Astrocyte of the cerebellum (primary cell): ENCODE measurements around the gene CDKAL1.

Experiments
- DNase-seq: peaks from one replicate; pipeline ENCODE4 v3.0.0-alpha.2; 2011; ENCODE audit warnings: low read depth
- H3K4me3 ChIP-seq: 2 replicates; pipeline ENCODE4 v1.5.1; 2011; ENCODE audit warnings: mild to moderate bottlenecking, low read depth, low read length, moderate library complexity
- CTCF ChIP-seq: IDR thresholded peaks from 2 replicates; pipeline ENCODE4 v1.5.1; 2012; ENCODE audit warnings: low read length, low read depth, moderate library complexity, mild to moderate bottlenecking; ENCODE audit errors: missing control alignments
- in situ Hi-C: cut with HindIII; loops from 2 replicates; pipeline ENCODE4 v1.10.0; 2017; ENCODE audit warnings: low sequenced_read_pairs

Gene CDKAL1

DNA sequence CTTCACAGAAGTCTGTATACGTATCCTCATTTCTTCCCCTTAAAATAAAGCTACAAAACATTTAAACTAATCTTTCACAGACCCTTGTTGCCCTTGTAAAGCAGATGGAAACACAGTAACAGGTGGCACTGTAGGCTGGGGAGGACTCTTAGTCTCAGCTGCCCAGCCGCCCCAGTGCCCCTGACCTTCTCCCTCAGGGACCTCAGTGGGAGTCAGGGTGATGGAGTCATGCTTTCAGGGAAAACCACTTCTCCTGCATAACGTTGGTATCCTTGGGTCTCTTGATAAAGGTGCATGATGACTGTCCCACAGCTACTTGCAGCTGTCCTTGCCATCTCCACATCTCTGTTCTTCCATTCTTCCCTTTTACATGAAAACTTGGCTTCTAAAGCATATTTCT, 198.6 kb downstream of the CDKAL1 start:
- DNase-seq: no peak
- in situ Hi-C loops: no loop called here
- H3K4me3 ChIP-seq: no peak overlapping the region
- TF ChIP-seq CTCF: no peak

DNA sequence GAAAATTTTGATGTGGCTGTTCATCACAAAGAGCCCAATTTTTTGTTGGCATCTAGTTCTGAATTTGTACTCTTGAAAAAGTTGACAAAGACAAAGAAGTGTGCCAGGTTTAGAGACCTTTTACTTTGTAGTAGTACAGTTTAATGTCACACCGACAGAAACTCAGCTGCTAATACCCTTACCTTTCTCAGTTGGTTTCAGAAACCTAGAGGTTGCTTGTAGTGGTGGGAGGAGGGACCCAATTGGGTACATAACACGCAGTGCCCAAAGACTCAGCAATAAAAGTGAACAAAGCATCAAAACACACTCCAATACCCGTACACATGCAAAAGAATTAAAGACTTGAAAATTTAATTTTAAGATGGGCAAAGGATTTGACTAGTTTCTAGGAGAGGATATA, 203.7 kb downstream of the CDKAL1 start:
- no peak overlapping the region for H3K4me3 ChIP-seq
- DNase-seq: no peak
- in situ Hi-C loops: no loop called here
- TF ChIP-seq CTCF: no peak

GRCh38 chr6:20740088-20740487, 205.8 kb downstream of the CDKAL1 start:
- in situ Hi-C loops: no loop called here
- DNase-seq: no peak
- no peak overlapping the region for H3K4me3 ChIP-seq
- no peak for TF ChIP-seq CTCF

DNA sequence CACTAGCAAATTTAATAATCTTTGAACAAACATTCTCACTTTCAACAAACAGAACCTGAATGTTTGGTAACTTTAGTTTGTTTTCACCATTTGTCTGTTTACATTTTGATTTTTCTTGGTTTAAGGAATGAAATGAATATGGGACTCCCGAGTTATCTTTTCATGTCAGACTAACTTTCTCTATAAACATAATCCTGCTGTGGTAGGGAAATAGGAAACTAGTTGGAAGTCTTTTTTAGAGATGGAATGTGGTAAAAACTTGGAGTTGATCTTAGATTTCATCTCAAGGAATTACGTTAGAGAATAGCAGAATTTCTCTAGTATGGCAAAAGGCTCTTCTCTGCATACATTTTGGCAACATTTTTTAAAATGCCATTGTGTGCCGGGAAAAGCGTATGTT, 206.5 kb downstream of the CDKAL1 start:
- in situ Hi-C loops: no loop called here
- TF ChIP-seq CTCF: no peak
- DNase-seq: no peak
- H3K4me3 ChIP-seq: no peak overlapping the region

DNA sequence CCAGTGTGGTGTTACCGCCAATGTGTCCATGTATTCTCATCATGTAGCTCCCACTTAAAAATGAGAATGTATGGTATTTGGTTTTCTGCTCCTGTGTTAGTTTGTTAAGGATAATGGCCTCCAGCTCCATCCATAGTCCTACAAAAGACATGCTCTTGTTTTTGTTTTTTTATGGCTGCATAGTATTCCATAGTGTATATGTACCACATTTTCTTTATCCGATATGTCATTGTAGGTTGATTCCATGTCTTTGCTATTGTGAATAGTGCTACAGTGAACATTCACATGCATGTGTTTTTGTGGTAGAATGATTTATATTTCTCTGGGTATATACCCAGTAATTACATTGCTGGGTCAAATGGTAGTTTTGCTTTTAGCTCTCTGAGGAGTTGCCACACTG, 207.2 kb downstream of the CDKAL1 start:
- in situ Hi-C loops: no loop called here
- TF ChIP-seq CTCF: no peak

GRCh38 chr6:20744911-20745557, 210.8 kb downstream of the CDKAL1 start:
- no peak overlapping the region for H3K4me3 ChIP-seq
- no peak for TF ChIP-seq CTCF
- DNase-seq: no peak
- in situ Hi-C loops: no loop called here

More for the DNA sequence above, 207.2 kb downstream of the CDKAL1 start:
- no peak overlapping the region for H3K4me3 ChIP-seq
- DNase-seq: no peak
